GM21786 (cell line): ENCODE data around the gene RTP2.
"Not testable (repeated sequence)": the region's sequence is repeated elsewhere in the genome, so short reads cannot be mapped to it uniquely, and the experiment has no call there.

ENCODE experiments used
- ATAC-seq: cut with Tn5 transposase; IDR thresholded peaks from one replicate; pipeline ENCODE4 v1.9.1; 2021; ENCODE audit not compliant: unreplicated experiment

Gene RTP2

DNA sequence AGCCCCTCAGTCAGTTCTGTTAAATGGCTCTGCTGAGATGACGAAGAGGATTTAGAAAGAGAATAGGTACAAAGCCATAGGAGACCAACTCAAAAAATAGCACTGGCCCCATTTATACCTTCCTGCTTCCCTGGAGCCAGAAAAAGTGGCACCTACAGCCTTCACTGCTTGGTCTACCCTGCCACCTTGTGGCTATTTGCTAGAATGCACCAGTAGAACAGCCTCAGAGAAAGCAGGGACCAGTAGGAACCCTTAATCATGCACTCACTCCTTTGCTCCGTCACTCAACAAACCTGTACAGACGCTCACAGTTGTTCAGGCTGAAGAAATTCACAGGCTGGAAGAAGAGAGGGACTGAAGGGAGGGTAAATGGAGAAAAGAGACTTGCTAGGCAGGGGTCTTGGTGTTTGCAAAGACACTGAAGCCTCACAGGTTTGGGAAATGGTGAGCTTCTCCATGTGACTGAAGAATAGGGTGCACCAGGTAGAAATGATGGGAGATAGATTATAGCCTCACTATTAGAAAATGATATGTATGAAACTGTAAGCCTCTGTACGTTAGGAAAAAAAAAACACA lies 12.1 kb upstream of the RTP2 start:
- ATAC-seq, result peak; percentile 78

DNA sequence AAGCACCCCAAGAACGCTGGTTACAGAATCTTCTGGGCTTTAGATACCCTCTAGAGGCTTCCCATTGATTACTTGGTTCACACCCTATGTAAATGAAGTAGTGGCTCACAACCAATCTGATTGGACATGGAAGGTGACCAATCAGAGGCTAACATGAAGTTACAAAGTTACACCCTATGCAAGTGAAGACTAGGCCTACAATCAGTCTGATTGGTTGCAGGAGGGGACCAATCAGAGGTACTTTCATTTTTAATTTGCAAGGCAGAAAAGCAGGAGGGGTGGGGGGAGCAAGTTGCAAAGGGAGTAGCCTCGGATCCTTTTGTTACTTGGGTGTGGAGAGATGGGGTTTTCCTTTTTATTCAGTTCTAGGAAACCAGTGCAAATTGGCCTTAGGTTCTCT lies 11.1 kb upstream of the RTP2 start:
- ATAC-seq, result no peak

DNA sequence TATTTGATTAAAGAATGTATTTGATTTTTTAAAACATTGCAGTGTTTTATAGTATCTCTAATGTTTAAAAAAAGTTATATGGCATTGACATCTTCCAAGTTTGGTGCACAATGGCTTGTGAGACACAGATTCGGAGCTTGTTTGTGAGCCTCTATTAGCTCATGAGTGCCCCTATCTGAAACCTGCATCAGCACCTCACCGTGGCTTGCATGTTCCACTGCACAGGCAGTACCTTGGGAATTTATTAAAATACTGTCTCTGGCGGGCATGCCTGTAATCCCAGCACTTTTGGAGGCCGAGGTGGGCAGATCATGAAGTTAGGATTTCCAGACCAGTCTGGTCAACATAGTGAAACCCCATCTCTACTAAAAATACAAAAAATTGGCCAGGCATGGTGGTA lies 6.8 kb upstream of the RTP2 start:
- no peak for ATAC-seq

DNA sequence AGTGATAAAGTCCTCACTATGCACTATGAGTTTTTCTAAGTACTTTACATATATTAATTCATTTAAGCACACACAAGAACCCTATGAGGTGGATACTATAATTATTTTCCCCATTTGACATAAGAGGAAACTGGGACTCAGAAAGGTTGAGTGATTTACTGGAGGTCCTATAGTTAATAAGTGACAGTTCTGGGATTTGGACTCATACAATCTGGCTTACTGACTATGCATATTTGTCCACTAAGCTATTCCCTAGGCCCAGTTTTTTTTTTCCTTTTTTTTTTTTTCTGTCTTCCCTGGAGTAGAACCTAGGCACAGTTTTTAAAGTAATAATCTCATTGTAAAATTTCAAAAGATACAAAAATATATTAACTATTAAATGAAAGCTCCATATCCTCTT lies 6.3 kb upstream of the RTP2 start:
- ATAC-seq, result no peak

DNA sequence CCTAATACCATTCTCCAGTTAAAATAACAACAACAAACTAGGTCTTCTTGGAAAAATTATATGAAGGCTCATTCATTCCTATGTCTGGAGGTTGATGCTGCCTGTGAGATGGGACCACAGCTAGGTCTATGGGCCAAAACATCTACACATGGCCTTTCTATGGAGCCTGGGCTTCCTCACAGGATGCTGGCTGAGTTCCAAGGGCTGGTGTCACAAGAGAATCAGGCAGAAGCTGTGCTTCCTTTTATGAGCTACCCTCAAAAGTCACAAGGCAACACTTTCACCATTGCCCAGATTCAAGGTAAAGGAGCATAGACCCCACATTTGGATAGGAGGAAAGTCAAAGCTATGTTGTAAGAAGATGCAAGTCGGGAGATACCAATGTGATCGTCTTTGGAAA lies 4.6 kb upstream of the RTP2 start:
- ATAC-seq, result no peak

DNA sequence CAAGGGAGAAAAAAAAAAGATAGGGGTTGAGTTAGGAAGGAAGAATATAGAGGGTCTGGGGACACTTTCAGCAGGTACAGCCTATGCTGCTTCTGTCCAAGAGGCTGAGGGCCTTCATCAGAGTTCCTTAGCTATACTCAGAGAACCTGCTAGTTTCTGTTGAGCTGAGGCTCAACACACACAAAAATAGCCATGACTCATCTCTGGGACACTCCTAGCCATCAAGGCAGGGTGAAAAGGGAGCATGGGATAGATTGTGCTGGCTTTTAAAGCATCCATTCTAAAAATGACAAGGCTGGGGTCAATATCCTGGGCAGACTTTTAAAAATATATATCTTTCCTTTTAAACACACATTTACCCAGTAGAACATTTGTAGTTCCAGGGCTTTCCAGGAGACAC lies 2.8 kb upstream of the RTP2 start:
- ATAC-seq, result no peak

DNA sequence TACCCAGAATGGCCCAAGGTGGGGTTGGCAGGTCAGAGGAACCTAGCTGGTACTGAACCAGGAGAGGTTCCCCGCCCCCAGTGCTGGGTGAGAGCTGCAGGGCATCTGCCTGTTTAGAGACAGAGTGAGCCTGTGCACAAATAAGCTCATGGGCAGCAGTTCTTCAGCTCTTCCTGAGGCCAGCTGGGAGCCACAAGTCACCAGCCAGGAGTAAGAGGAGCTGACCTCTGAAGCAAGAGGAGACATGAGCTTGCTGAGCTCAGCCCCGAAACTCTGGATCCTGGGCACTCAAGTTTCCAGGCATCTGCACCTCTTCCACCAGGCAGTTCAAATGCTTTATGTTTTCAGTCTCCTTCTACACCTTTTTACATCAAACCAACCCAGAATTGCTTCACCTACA lies 2.1 kb downstream of the RTP2 start:
- ATAC-seq, result no peak

DNA sequence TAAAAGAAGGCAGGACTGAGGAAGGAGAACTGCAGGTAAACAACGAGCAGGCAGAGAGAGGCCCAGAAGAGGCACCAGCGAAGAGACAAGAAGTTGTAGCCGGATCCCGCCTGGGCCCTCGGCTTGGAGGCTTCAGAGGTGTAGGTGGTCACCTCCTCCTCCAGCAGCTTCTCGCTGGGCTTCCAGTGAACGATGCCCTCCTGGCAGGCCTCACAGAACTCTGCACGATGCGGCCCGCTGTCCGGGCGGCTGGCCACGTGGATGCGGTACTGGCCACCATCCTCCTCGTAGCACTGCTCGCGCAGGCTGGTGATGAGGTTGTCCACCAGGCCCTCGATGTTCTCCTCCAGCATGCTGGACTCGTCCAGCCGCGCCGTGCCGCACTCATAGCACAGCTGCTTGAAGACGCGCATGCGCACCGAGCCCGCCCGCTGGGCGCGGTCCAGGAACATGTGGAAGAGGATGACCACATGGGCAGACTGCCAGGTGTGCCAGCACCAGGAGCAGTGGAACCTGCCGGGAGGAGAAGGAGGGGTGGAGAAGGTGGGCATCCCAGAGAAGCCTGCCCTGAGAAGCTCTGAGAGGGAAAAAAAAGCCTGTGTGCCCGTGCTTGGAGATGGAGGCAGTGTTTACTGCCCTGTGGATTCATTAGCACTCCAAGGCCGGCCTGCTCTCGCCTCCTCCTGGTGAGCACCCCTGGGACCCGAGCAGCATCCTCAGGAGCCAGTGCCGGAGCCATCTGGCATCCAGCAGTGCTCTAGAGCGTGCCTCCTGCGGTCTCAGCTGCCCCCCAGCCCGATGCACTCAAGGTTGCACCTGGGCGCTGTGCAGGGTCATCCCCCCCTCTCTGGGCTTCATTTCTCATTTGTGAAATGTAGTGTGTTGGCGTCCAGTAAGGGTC lies 3.6 kb downstream of the RTP2 start:
- no peak for ATAC-seq

DNA sequence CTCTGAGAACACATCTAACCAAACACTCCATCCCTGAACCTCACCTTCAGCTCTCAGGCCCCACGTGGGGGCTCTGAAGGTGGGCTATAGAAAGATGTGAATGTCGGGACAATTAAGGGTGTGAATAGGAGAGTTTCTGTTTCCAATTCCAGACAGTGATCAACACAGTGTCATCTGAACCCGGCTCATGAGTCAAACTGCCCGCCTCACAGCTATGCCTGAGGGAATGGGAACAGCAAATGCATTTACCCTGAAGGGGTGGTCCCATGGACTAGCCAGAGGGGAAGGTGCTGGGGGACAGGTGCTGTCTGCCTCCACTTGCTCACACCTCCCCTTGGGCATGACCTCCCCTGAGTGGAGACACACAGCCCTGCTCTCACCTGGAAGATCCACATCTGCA lies 6.3 kb downstream of the RTP2 start:
- ATAC-seq, result no peak

DNA sequence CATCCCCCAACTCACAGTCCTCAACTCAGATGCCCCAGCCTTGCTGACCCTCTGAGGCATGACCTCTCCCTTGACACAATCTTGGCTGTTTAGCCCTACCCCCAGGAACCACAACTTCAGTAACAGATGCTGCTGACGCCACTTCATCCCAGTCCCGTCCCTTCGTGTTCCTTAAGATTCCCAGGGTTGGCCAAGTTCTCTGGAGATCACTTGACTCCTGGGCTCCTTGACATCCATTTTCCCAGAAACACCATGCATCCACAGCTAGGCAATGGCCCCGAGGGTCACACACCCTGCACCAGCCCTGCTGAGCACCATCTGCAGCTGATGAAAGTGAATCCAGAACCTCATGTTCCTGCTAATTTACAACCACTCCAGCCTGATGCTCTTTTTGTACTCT lies 6.9 kb downstream of the RTP2 start:
- no peak for ATAC-seq

DNA sequence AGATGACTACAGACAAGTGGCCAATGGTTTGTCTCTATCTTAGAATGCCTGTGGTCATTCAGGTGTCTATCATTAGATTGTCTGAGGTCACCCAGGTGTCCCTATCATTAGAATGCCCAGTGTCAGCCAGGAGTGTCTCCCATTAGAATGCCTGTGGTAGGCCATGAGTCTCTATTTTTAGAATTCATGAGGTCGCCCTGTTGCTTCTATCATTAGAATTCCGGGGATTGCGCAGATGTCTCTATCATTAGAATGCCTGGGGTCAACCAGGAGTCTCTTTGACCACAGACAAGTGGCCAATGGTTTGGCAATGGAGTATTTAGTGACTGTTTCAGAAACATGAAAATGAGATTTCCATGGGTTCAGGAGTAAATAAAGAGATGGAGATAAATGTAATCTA lies 7.6 kb downstream of the RTP2 start:
- ATAC-seq, result no peak

DNA sequence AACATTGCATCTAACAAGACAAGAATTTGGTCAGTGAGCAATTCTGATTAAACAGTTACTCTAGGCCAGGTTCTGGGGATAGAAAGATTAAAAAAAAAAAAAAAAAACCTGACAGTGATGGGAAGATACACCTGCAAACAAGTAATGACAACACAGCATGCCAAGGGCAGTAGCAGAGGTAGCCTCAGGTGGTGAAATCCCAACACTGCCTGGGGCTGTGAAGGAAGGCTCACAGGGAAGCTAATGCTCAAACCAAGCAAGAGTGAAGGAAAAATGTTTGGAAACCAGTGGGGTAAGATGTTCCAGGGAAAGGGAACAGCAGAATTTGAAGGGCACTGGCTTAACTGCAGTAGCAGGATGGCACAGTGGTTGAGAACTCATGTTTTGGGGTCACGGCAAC lies 8.9 kb downstream of the RTP2 start:
- no peak for ATAC-seq

DNA sequence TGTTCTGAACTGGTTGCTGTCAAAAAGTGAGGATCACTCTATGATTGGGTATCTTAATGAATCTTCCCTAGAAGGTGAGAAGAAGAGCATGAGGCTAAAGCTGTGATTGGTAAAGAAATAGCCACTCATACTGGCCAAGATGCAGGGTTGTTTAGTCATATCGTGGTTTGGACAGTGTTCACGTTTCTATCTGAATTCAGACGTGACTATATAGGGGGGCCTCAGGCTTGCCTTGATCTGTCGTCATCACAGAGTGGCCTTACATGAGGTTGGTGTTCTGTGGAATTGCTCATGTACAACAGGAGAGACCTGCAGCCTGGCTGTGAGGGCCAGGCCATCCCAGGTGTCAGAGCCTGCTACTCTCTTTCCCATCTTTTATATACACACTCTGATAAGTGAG lies 12.4 kb downstream of the RTP2 start:
- no peak for ATAC-seq

DNA sequence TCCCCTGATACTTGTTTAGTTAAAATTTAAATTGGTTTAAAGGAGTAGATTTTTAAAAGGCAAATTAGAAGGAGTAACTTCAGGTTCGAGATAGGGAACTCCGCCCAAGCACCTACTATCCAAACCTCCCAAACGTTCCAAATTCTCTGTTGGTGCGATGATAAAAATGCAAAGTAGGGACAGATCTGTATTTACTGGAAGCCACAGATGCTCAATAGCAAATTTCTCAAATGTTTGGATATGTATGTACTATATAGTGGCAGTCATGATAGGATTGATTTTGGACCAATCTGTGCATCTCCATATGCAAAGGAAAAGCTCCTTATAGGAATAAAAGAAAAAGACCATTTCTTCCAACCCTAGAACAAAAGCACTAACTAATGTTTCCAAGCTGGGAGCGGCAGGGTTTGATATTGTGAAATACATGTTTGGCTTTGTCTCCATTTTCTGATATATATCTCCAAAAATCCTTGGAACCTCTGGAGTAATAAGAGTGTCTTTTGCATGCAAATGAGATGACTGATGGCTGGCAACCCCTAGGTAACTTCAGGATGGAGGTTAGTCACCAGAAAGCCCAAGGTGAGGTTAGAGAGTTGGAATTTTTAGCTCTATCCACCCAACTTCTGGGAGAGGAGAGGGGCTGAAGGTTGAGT lies 15.6 kb downstream of the RTP2 start:
- no peak for ATAC-seq

DNA sequence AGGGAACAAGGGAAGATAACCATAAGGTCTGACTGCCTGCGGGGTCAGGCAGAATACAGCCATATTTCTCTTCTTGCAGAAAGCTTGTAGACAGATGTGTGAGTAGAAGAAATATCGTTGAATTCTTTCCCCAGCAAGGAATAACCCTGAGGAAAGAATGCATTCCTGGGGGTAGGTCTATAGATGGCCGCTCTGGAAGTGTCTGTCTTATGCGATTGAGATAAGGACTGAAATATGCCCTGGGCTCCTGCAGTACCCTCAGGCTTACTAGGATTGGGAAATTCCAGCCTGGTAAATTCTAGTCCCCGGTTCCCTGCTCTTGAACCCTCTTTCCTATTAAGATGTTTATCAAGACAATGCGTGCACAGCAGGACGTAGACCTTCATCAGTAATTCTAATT lies 16.4 kb downstream of the RTP2 start:
- no peak for ATAC-seq

DNA sequence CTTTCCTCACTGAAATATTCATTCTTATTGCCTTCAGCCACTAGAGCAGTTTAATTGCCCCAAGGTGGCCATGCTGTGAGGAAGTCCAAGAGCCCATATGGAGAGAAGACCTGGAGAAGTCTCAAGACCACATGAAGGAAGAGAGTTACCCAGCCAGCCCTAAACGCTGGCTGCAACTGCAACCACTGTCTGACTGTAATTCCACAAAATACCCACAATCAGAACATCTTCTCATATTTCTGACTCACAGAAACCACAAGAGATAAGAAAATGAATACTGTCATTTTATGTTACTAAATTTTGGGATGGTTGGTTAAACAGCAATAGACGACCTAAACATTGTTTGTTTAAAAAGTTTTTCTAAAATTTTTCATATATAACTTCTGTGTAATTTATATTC lies 17.5 kb downstream of the RTP2 start:
- no peak for ATAC-seq

DNA sequence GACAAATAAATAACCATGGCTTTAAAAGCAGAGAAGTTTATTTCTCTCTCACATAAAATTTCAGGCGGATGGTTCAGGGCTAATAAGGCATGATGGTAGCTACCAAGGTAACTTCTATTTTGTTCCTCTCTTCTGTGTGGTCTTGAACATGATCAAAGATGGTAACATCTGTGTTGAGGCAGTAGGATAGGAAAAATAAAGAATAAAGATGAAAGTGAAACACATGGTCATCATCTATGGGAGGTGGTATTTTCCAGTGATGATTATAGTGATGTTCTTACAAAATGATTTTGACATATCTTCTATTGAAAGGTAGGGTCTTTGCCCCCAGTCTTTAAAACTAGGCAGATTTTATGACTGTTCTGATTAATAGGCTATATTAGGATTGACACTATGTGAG lies 17.9 kb downstream of the RTP2 start:
- no peak for ATAC-seq

DNA sequence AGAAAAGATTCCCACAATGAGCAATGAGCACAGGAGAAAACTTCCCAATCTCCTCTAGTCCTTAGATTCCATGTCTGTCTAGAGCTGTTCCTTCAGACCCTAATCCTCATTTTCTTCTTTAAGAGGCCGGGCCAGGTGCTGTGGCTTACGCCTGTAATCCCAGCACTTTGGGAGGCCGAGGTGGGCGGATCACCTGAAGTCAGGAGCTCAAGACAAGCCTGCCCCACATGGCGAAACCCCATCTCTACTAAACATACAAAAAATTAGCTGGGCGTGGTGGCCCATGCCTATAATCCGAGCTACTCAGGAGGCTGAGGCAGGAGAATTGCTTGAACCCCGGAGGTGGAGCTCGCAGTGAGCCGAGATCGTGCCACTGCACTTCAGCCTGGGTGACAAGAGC lies 20.6 kb downstream of the RTP2 start:
- ATAC-seq, result not testable (repeated sequence)

DNA sequence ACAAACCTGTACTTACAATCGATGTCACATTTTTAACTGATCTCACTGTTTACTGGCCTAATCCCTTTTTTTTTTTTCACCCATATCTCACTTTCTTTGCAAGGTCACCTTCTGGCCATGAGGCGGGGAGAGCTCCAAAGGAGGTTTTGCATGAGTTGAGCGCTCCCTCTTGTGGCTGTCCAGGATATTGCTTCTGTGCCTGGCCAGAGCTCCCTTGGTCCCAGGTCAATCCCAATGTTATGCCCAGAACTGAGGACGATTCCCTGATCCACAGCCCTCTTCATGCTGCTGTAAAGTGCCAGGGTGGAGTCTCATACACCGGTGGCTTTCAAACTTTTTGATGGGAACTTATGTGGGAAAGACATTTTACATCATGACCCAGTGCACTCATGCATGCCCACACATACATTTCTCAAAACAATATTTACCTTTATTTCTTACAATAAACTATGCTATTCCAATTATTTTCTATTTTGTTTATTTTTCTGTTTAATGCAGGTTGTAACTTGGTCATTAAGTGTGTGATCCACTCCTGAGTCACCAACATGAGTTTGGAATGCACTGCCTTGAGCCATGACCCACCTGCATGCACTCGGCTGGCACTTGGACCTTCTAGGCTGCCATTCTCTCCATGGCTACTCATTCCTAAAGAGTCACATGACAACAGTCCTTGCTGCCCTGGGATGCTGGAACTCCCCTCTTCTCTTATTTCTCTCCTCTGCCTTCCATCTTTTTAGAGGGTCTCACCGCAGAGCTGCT lies 22.5 kb downstream of the RTP2 start:
- peak; percentile 89 for ATAC-seq

DNA sequence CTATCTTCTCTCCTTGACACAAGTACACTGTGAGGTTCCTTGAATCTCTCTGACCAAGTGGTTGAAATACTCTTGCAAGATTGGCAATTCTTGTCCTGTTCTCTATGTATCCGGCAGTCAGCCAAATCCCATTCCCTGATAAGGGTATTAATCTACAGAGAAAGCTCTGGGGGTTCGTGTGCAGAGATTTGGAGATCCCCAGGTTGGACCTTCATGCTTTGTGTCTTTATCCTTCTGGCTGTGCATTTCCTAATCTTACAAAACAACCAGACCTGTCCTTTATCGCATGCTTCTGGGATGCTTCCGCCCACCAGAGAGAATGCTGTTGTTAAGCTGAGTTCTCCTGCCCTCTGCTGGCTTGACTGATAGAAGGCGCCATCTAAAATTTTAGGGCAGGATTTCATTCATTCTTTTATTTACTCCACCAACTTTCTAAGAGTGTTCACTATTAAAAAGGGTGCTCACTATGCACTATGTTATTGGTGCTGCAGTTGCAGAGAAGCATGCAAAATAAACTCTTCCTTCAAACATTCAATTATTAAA lies 23.6 kb downstream of the RTP2 start:
- no peak for ATAC-seq

DNA sequence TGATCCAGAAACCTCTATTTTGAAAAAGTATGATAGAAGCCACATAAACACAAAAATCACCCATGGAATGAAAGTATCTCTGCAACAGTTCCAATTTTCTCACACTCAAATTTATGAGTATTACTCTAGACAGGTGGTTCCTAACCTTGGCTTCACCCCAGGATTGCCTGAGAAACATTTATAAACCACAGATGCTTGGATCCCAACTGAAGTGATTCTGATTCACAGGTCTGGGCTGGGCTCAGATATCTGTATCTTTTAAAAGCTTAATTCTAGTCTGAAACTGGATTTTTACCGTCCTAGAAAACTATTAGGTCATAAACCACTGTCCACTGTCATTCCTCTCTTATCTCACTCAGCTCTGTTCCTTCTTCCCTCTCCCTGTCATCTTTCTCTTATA lies 24.8 kb downstream of the RTP2 start:
- ATAC-seq, result no peak
